ENCODE data around the gene TBC1D13. TPM values are rescaled to one million over a fixed set of nuclear protein-coding genes. Genes with fewer than 3 reads are reported as not detected.

Gene TBC1D13
- polyA plus RNA-seq, 2 of the 4 experiments (the other 2 are of a cell fraction), result 13.9 to 17.6 TPM

DNA sequence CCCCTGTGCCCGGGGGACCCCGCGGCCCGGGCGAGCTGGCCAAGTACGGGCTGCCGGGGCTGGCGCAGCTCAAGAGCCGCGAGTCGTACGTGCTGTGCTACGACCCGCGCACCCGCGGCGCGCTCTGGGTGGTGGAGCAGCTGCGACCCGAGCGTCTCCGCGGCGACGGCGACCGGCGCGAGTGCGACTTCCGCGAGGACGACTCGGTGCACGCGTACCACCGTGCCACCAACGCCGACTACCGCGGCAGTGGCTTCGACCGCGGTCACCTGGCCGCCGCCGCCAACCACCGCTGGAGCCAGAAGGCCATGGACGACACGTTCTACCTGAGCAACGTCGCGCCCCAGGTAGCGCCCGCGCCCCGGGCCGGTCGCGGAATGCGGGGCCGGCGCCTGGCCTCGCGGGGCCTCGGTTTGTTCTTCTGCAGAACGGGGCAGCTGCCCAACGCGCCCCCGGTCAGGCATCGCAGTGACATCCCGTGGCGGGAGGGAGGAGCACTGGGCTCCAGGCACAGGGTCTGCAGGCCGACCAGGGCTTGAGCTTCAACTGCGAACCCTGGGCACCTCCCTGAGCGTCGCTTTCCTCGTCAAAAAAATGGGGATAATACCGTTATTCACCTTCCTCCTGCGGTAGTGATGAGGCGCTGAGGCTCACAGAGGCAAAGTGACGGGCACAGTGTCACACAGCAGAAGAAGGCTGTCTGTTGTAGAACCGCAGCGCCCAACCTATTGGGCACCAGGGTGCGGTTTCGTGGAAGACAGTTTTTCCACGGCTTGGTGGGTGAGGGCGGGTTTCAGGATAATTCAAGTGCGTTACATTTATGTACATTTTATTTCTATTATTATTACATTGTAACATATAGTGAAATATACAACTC lies 32.0 kb downstream of the TBC1D13 start:
- POLR2A ChIA-PET, result interaction anchor here (0.8 to 2.6 kb wide), 5 partner anchors 11 to 807 kb away, joined by 3 to 24 read pairs (median 4); partner anchors contain the start of genes NTMT1, SPOUT1 and ZDHHC12
- peak in 1 of 2 experiments; percentile 35 for DNase-seq (ENCODE audit: low read depth in 1 of 2, low spot score in 1 of 2)
- WGBS (ENCODE audit: missing lambda C conversion rate), result 46% methylated on average over 21 of the region's 90 CpGs
- ATAC-seq, result peak; percentile 17 to 58
- Histone ChIP-seq H3K27ac (peak overlapping the region; percentile 90 to 93), H3K4me2 (peak overlapping the region; percentile 100), H3K9me3 (no peaks in the 10 kb centered on the region), H3K4me1 (peaks cover 11% of the 10 kb centered on the region), H3K4me3 (peak overlapping the region; percentile 76)
- FAIRE-seq, result no peak
- TF ChIP-seq, protein P1, sequence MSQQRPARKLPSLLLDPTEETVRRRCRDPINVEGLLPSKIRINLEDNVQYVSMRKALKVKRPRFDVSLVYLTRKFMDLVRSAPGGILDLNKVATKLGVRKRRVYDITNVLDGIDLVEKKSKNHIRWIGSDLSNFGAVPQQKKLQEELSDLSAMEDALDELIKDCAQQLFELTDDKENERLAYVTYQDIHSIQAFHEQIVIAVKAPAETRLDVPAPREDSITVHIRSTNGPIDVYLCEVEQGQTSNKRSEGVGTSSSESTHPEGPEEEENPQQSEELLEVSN (IDR thresholded peaks at IDR 0.05; ENCODE audit: borderline replicate concordance, low read depth), result peak; percentile 72
- TF ChIP-seq ESRRA (IDR thresholded peaks at IDR 0.05; ENCODE audit: borderline replicate concordance, low read length), result no peak
- TF ChIP-seq, protein P2, sequence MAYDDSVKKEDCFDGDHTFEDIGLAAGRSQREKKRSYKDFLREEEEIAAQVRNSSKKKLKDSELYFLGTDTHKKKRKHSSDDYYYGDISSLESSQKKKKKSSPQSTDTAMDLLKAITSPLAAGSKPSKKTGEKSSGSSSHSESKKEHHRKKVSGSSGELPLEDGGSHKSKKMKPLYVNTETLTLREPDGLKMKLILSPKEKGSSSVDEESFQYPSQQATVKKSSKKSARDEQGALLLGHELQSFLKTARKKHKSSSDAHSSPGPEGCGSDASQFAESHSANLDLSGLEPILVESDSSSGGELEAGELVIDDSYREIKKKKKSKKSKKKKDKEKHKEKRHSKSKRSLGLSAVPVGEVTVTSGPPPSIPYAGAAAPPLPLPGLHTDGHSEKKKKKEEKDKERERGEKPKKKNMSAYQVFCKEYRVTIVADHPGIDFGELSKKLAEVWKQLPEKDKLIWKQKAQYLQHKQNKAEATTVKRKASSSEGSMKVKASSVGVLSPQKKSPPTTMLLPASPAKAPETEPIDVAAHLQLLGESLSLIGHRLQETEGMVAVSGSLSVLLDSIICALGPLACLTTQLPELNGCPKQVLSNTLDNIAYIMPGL (CRISPR knock-in tag; IDR thresholded peaks at IDR 0.05; ENCODE audit: borderline replicate concordance), result no peak
- no peak for TF ChIP-seq SREBF2 (IDR thresholded peaks at IDR 0.05)
- peak; percentile 62; the same call in 1 of the 2 replicates for TF ChIP-seq RNF2 (IDR thresholded peaks at IDR 0.05; ENCODE audit: borderline replicate concordance, low read depth)
- TF ChIP-seq, protein P3, sequence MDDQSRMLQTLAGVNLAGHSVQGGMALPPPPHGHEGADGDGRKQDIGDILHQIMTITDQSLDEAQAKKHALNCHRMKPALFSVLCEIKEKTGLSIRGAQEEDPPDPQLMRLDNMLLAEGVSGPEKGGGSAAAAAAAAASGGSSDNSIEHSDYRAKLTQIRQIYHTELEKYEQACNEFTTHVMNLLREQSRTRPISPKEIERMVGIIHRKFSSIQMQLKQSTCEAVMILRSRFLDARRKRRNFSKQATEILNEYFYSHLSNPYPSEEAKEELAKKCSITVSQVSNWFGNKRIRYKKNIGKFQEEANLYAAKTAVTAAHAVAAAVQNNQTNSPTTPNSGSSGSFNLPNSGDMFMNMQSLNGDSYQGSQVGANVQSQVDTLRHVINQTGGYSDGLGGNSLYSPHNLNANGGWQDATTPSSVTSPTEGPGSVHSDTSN (IDR thresholded peaks at IDR 0.05), result peak; percentile 52; the same call in 1 of the 2 replicates
- TF ChIP-seq, protein P4, sequence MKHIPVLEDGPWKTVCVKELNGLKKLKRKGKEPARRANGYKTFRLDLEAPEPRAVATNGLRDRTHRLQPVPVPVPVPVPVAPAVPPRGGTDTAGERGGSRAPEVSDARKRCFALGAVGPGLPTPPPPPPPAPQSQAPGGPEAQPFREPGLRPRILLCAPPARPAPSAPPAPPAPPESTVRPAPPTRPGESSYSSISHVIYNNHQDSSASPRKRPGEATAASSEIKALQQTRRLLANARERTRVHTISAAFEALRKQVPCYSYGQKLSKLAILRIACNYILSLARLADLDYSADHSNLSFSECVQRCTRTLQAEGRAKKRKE (CRISPR knock-in tag; IDR thresholded peaks at IDR 0.05; ENCODE audit: low read depth), result no peak
- TF ChIP-seq HDAC2 (IDR thresholded peaks at IDR 0.05), result no peak
- no peak for TF ChIP-seq CEBPB (IDR thresholded peaks at IDR 0.05)
- TF ChIP-seq, protein P5, sequence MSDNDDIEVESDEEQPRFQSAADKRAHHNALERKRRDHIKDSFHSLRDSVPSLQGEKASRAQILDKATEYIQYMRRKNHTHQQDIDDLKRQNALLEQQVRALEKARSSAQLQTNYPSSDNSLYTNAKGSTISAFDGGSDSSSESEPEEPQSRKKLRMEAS (IDR thresholded peaks at IDR 0.05), result peak; percentile 47
- CTCF ChIA-PET, result interaction anchor here (0.5 to 5.0 kb wide), 34 partner anchors 8 to 215 kb away, joined by 3 to 51 read pairs (median 4); partner anchors contain the start of genes PKN3, SPOUT1 and ZER1

DNA sequence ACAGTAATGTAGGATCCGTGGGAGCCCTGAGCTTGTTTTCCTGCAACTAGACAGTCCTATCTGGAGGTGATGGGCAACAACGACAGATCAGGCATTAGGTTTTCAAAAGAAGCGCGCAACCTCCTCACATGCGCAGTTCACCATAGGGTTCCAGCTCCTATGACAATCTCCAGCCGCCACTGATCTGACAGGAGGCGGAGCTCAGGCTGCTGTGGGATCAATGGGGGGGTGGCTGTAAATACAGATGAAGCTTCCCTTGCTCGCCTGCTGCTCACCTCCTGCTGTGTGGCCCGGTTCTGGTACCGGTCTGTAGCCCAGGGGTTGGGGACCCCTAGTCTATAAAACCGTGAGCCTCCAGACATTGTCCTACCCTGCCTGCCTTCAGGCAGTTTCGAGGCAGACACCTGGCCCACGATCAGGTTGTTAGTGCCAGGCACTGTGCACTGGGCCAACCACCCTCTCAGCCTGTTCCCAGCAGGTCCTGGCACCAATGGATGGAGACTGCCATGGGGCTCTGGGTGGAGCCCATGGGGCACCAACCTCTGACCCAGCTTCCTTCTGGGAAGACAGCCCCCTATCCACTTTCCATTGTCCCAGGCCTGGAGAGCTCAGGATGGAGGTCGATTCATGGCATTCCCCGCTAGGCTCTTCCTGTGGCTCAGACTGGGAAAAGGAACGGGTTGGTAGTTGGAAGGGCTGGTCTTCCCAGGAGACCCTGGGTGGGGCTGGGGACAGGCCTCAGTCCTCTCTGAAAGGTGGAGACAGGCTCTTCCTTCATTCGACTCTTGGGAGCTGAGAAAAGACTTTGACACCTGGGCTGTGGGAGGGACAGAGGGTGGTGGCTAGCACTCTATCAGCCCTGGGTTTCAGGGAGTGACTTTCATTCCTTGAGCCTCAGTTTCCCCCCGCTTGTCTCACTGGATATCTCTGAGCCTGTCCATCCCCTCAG lies 32.9 kb downstream of the TBC1D13 start:
- DNase-seq (ENCODE audit: low read depth in 1 of 2, low spot score in 1 of 2) (no peak), FAIRE-seq (no peak), ATAC-seq (no peak)
- POLR2A ChIA-PET, result interaction anchor here (1.5 to 2.6 kb wide), 2 partner anchors 10 to 25 kb away, joined by 3 to 24 read pairs; partner anchors contain the start of gene SPOUT1
- CTCF ChIA-PET, result interaction anchor here (0.5 to 5.0 kb wide), 17 partner anchors 7 to 185 kb away, joined by 3 to 51 read pairs (median 7); partner anchors contain the start of genes PKN3 and SPOUT1
- Histone ChIP-seq H3K4me1 (peaks cover 11% of the 10 kb centered on the region), H3K9me3 (no peaks in the 10 kb centered on the region), H3K4me3 (peak overlapping the region; percentile 76; the same call in 2 of the 3 replicates), H3K4me2 (peak overlapping the region; percentile 100), H3K27ac (no peak overlapping the region)
- 91% methylated on average over 16 of the region's 18 CpGs for WGBS (ENCODE audit: missing lambda C conversion rate)
- TF ChIP-seq KDM5A (IDR thresholded peaks at IDR 0.05) (no peak), ZNF302 (CRISPR knock-in tag; IDR thresholded peaks at IDR 0.05) (no peak), HOXA7 (CRISPR knock-in tag; IDR thresholded peaks at IDR 0.05) (no peak), BHLHE40 (IDR thresholded peaks at IDR 0.05; ENCODE audit: low read depth, low read length) (no peak), FOSB (CRISPR knock-in tag; IDR thresholded peaks at IDR 0.05) (no peak), PHF8 (IDR thresholded peaks at IDR 0.05; ENCODE audit: borderline replicate concordance, low read depth) (no peak), MAFK (IDR thresholded peaks at IDR 0.05; ENCODE audit: partially characterized antibody) (no peak), JUN (IDR thresholded peaks at IDR 0.05) (no peak), ZSCAN20 (CRISPR knock-in tag; IDR thresholded peaks at IDR 0.05) (no peak)
- TF ChIP-seq, protein P4 (CRISPR knock-in tag; IDR thresholded peaks at IDR 0.05; ENCODE audit: low read depth), result no peak
- TF ChIP-seq, protein P6, sequence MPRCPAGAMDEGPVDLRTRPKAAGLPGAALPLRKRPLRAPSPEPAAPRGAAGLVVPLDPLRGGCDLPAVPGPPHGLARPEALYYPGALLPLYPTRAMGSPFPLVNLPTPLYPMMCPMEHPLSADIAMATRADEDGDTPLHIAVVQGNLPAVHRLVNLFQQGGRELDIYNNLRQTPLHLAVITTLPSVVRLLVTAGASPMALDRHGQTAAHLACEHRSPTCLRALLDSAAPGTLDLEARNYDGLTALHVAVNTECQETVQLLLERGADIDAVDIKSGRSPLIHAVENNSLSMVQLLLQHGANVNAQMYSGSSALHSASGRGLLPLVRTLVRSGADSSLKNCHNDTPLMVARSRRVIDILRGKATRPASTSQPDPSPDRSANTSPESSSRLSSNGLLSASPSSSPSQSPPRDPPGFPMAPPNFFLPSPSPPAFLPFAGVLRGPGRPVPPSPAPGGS (IDR thresholded peaks at IDR 0.05), result no peak

Measured in A549 (cell line).